Omental fat pad (tissue), 4 donors: ENCODE measurements around the gene CCL4L2. TPM values are rescaled to one million over a fixed set of nuclear protein-coding genes. Genes with fewer than 3 reads are reported as not detected.
"Not testable (repeated sequence)": the region's sequence is repeated elsewhere in the genome, so short reads cannot be mapped to it uniquely, and the experiment has no call there.

Experiments used
- ATAC-seq: fragments of 150-250 bp; one replicate; pipeline ENCODE4 v1.9.1; 2016; ENCODE audit warnings: mild to moderate bottlenecking, moderate library complexity; ENCODE audit not compliant: low FRiP score
- DNase-seq: peaks from one replicate; pipeline ENCODE4 v3.0.0-alpha.2; 2019; ENCODE audit warnings: low spot score
- CTCF ChIP-seq, 3 donors: fragments of 450-650 bp; IDR thresholded peaks; one replicate each; pipeline ENCODE4 v1.5.1; 2016 to 2017; ENCODE audit warnings: antibody characterized with exemption in 3 of 3, mild to moderate bottlenecking in 3 of 3, moderate library complexity in 2 of 3
- total RNA-seq, 4 donors: library from RNA; depleted of rRNA; stranded (reverse); fragments of >200 nt; gene quantifications; one replicate each; pipeline ENCODE4 v1.1.0, GENCODE V29; 2016

CCL4L2 gene
- total RNA-seq, 4 donors from 2014 or later = 1.1 to 3.2 (median 3.1) TPM; not detected in 1

DNA sequence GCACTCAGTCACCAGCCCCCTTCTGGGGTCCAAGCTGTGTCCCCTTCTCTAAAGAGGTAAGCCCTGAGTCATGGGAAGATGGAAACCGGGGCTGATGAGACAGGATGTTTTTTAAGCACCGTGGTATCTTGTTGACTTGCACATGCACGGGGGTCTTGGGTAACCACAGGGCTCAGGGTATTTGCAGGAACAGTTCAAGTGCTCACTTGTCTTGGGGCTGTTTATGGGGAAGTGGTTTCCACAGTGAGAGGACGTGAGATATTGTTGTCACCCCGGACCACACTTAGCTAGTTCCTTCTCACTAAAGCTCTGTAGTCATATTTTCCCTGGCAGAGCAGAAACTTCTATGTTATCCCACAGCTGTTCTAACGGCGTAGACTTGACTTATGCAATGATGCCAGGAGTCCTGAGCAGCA, 22.0 kb upstream of the CCL4L2 start:
- no peak for ATAC-seq
- DNase-seq = no peak
- no peak for TF ChIP-seq CTCF (IDR thresholded peaks at IDR 0.05)

DNA sequence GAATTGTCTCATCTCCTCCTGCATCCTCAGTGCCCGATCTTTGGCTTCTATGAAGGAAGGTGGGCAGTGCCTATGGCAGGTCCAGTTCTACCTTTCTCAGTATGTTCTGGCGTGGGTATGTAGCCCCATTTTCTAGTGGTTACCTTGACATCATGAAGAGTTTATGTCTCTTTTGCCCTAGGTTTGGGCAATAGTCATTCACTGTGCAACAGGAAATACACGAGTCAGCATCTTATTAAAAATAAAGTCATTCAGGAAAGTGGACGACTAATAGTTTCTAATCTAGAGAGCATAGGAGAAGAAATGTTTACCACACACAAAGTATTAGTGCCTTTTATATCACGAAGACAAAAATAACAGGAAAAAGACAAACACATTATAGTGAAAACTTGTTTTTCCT, 20.9 kb upstream of the CCL4L2 start:
- not testable (repeated sequence) for ATAC-seq

DNA sequence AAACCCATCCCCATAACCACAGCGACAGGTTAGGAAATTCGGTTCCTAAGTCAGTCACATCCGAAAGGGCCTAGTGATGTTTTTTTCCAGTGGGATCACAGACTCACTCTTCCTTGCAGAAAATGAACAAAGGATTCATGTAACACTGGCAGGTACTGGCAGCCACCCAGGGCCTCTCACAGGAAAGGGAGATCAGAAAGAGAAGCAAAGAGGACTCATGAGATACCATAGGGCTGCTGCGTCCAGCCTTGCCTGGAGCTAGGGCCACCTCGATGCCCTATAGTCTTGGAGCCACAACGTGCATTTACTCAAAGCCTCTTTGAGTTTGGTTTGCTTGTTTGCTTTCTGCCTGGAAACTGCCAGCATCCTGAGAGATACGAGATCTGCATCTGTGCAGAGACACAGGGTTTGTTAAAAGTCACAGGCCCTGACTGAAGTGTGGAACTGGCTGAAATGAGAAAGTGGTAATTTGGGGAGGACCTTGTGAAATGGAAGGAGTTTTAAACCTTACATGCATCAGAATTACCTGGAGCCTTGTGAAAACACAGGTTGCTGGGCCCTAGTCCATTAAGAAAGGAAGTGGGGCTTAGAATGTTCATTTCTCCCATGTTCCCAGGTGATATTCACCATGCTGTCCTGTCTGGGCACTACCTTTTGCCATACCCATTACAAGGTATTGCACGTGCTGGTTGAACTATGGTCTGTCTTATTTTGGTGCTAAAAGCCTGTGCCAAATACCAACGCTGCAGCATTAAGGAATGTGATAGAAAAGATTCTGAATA, 20.1 kb upstream of the CCL4L2 start:
- ATAC-seq, DNase-seq: not testable (repeated sequence)

More for the DNA sequence above, 20.9 kb upstream of the CCL4L2 start:
- not testable (repeated sequence) for DNase-seq

- TF ChIP-seq CTCF (IDR thresholded peaks at IDR 0.05) = no peak
- DNase-seq (no peak), ATAC-seq (no peak)
Measured at GRCh38 chr17:36193216-36193775, 17.6 kb upstream of the CCL4L2 start.

DNA sequence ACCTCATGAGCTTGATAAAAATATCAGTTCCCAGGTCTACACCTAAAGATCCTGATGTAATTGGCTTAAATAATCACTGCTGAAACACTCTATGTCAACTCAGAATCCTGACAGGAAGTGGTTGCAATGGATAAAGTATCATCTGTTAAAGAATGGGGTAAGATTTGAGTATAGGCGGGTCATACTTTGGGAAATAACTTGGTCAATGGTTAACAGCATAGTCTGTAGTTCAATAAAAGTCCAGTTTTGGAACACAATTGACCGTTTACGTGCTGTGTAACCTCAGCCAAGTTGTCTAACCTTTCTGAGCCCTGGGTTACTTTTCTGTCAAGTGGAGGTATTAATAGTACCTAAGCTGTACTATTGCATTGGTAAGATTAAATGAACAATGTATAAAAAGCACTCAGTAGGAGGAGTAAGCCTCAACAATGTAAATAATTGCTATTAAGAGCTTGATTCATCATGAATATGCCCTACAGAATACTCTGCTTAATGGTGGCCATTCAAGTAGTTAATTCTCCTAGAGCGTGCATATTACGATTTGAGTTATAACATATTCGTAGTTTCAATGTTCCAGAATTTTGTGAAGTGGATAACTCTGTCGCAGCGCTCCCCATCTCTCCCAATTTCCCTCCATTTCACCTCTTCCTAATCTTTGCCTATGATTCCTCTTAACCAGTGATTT, 16.6 kb upstream of the CCL4L2 start:
- ATAC-seq, DNase-seq: not testable (repeated sequence)

GRCh38 chr17:36194832-36195433, 15.9 kb upstream of the CCL4L2 start:
- not testable (repeated sequence) for ATAC-seq, DNase-seq

- no peak for TF ChIP-seq CTCF (IDR thresholded peaks at IDR 0.05)
- ATAC-seq = no peak
- DNase-seq = no peak
Measured at GRCh38 chr17:36195434-36196130, 15.3 kb upstream of the CCL4L2 start.

- no peak for ATAC-seq
Measured at GRCh38 chr17:36196131-36196486, 14.8 kb upstream of the CCL4L2 start.

More at GRCh38 chr17:36196131-36196486, 14.8 kb upstream of the CCL4L2 start:
- no peak for DNase-seq
- no peak for TF ChIP-seq CTCF (IDR thresholded peaks at IDR 0.05)
